Stimulated activated CD4-positive, alpha-beta T cell treated with anti-CD3 and anti-CD28 coated beads, TNF-alpha, amount 100 ng/mL, for 24 hours (primary cell): Measurements from ENCODE around the gene PIP5K1C.
A peak's percentile ranks its signal among the peaks of the same experiment; 100 is the strongest.

ENCODE experiments used
- DNase-seq, 3 experiments: peaks; one replicate each; pipeline ENCODE4 v3.0.0-alpha.2; 2020; ENCODE audit warnings: low read depth in 3 of 3

PIP5K1C gene

GRCh38 chr19:3700242-3701032, at the start of gene PIP5K1C:
Gene PIP5K1C (minus strand): TSS chr19:3700468. CDS start chr19:3700390, 78 bp downstream.
- DNase-seq = peak; percentile 85 to 92 (median 88)

GRCh38 chr19:3748965-3749364, 48.7 kb upstream of the PIP5K1C start:
- DNase-seq = no peak

GRCh38 chr19:3746371-3747056, 46.2 kb upstream of the PIP5K1C start:
- DNase-seq = no peak

DNA sequence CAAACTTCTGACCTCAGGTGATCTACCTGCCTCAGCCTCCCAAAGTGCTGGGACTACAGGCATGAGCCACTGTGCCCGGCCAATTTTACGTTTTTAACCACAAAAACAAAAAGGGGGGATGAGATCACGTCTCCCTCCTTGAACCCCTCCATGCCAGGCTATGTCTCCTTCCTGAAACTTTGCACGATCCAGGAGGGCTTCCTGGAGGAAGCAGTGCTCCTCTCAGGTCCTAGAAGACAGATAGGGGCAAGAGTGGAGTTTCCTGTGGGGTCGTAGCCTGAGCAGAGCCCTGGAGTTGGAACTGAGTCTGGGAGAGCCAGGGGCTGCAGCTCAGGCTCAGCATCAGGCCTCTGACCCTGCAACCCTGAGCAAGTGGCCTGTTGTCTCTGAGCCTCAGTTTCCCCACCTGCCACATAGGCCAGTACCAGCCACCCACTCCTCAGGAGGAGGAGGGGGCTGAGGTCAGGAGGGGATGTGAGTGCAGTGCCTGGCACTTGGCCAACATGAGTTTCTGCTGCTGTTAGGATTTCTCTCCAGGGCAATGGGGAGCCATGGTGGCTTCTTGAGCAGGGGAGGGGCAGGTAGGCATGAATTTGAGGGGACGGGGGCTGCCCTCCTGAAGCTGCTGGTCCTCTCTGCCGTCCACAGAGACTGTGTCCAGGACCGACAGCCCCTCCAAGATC, 45.2 kb upstream of the PIP5K1C start:
- no peak for DNase-seq

GRCh38 chr19:3743486-3743885, 43.2 kb upstream of the PIP5K1C start:
- no peak for DNase-seq

DNA sequence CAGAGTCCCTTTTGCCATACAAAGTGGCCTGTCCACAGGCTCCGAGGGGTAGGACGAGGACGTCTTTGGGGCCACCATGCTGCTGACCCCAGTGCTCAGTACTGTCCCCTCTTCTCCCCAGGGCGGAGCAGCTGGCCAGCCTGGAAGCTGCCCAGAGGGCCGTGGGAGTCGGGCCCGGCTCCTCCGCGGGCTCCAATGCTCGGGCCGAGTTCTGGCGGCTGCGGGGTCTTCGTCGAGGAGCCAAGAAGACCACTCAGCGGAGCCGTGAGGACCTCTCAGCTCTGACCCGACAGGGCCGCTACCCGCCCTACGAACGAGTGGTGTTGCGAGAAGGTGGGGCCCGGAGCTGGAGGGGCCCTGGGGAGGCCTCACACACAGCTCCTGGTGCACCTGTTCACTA, 40.2 kb upstream of the PIP5K1C start:
- DNase-seq = no peak

GRCh38 chr19:3738477-3739220, 38.4 kb upstream of the PIP5K1C start:
- DNase-seq = no peak

- DNase-seq = no peak
These were observed 37.4 kb upstream of the PIP5K1C start for GRCh38 chr19:3737487-3738205.

- DNase-seq = no peak
These were observed 35.9 kb upstream of the PIP5K1C start for GRCh38 chr19:3736106-3736724.

- DNase-seq = no peak
These were observed 34.0 kb upstream of the PIP5K1C start for GRCh38 chr19:3734310-3734600.

DNA sequence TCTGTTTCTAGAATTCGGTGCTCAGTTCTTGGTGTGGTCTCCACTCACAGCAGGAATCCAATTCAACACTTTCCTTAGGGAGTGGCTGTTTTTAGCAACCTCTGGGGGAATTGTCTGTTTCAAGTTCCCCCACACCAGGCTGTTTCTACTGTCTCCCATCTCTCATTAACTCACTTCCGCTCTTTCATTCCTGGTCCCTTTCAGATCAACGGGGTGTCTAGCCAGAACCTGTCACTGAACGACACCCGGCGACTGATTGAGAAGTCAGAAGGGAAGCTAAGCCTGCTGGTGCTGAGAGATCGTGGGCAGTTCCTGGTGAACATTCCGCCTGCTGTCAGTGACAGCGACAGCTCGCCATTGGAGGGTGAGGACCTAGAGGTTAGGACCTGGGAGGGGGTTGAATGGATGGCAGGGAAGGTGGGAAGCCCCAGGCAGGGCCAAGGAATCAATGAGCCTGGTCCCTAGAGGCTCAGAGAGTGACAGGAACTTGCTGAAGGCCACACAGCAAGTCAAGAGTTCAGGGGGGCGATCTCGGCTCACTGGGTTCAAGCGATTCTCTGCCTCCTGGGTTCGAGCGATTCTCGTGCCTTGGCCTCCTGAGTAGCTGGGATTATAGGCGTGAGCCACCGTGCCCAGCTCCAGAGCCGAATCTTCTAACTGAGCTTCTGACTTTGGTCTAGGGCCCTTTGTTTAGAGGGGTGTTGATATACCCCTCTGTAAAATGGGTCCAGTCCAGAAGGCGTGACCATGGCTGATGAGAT, 33.5 kb upstream of the PIP5K1C start:
- DNase-seq = no peak

DNA sequence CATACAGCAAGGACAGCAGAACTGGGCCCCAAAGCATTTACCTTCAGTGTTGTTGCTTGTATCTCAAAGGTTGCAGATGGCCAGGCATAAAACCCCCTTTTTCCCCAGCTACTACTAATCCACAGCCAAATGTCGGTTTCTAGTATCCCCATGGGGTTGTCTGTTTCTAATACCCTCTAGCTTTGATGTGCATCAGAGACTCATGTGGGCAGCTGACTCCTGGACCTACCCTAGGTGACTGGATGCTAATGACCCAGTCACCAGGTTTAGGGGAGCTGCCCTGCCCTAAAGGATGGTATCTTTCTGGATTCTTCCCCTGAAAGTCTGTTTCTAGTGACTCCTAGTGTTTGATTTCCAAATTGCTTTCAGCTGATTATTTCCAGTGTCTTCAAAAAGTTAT, 31.8 kb upstream of the PIP5K1C start:
- DNase-seq = no peak

DNA sequence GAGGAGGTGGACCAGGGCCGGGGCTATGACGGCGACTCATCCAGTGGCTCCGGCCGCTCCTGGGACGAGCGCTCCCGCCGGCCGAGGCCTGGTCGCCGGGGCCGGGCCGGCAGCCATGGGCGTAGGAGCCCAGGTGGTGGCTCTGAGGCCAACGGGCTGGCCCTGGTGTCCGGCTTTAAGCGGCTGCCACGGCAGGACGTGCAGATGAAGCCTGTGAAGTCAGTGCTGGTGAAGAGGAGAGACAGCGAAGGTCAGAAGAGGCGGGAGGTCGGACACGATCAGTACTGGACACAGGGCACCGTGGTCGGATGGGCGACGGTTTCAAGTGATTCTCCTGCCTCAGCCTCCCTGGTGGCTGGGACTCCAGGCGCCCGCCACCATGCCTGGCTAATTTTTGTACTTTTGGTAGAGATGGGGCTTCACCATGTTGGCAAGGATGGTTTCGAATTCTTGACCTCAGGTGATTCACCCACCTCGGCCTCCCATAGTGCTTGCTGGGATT, 30.2 kb upstream of the PIP5K1C start:
- no peak for DNase-seq

GRCh38 chr19:3725640-3726310, 25.5 kb upstream of the PIP5K1C start:
- DNase-seq = no peak

- DNase-seq = no peak
These were observed 24.9 kb upstream of the PIP5K1C start for GRCh38 chr19:3725121-3725520.

GRCh38 chr19:3723883-3724282, 23.6 kb upstream of the PIP5K1C start:
- no peak for DNase-seq

DNA sequence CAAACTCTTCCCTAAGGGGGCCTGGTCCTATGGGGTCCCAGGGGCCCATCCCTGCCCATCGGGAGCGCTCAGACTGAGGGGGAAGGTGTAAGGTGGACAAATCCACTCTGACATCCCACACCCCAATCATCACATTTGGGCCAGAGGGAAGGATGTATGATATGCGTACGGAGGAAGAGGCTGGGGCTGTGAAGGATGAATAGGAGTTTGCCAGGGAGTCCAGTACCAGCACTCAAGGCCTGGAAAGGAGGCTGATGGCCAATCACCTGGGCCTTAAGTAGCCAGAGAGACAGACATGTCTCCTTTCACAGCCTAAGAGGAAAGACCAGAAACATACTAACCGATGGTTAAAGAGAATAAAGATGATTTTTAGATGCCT, 22.8 kb upstream of the PIP5K1C start:
- DNase-seq = no peak

- no peak for DNase-seq
These were observed 22.3 kb upstream of the PIP5K1C start for GRCh38 chr19:3722443-3723109.

GRCh38 chr19:3721887-3722442, 21.7 kb upstream of the PIP5K1C start:
- DNase-seq = no peak
